ENCODE data around the gene CROCC2.
A peak's percentile ranks its signal among the peaks of the same experiment; 100 is the strongest.

Gene CROCC2

DNA sequence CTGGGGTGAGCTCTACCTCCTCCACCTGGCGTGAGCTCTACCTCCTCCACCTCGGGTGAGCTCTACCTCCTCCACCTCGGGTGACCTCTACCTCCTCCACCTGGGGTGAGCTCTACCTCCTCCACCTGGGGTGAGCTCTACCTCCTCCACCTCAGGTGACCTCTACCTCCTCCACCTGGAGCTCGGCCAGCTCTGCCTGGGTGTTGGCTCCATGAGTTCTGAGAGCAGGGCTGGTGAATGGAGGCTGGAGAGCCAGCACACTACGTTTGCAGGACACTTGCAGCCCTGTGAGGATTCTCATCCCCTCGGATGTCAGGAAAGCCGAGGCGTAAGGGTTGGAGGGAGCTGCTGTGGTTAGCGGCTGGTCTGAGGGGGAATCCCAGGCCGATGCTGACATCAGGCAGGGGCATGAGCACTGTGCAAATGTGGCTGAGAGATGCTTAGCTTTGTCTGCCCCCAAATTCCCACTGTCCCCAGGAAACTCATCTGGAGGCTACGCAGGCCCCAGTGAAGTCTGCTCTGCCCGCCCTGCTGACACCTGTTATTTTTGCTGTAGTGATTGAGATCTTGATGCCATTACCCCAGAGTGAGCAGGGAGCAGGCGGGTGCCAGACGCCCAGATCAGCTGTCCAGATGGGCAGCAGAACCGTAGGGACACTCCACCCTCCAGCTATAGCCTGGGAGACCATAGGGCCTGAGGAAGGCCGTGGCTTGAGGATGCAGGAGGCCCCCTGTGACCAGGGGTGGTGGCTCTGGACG, 3.3 kb downstream of the CROCC2 start:
- no peak overlapping the region for H3K4me3 ChIP-seq (replicated peaks in 1 of 2; ENCODE audit: low read depth in 2 of 2, low read length in 2 of 2)
- TF ChIP-seq, protein P1, sequence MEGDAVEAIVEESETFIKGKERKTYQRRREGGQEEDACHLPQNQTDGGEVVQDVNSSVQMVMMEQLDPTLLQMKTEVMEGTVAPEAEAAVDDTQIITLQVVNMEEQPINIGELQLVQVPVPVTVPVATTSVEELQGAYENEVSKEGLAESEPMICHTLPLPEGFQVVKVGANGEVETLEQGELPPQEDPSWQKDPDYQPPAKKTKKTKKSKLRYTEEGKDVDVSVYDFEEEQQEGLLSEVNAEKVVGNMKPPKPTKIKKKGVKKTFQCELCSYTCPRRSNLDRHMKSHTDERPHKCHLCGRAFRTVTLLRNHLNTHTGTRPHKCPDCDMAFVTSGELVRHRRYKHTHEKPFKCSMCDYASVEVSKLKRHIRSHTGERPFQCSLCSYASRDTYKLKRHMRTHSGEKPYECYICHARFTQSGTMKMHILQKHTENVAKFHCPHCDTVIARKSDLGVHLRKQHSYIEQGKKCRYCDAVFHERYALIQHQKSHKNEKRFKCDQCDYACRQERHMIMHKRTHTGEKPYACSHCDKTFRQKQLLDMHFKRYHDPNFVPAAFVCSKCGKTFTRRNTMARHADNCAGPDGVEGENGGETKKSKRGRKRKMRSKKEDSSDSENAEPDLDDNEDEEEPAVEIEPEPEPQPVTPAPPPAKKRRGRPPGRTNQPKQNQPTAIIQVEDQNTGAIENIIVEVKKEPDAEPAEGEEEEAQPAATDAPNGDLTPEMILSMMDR (IDR thresholded peaks at IDR 0.05; ENCODE audit: low read depth, low read length) = no peak
- no peak for DNase-seq (ENCODE audit: low read depth in 2 of 2)

DNA sequence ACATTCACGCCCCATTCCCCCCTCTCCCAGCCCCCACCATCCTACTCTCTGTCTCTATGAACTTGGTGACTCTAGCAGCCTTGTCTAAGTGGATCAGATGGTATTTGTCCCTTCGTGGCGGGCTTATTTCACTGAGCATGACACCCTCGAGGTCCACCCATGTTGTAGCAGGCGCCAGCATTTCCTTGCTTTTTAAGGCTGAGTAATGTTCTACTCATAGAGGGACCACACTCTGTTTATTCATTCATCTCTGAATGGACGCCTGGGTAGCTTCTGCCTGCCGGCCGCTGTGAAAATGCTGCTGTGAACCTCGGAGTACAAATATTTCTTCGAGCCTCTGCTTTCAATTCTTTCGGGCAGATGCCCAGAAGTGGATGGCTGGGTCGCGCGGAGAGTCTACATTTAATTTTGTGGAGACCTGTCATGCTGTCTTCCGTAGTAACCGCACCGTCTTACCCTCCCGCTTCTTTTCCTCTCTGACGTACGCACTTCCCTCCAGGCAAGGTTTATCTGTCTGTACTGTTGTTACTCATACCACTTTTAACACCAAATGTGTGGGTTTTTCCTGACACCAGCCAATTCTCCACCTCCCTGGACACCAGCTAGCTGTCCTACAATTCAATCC, 5.6 kb downstream of the CROCC2 start:
- H3K4me3 ChIP-seq (replicated peaks in 1 of 2; ENCODE audit: low read depth in 2 of 2, low read length in 2 of 2) = no peak overlapping the region
- peak; percentile 52 to 66 for DNase-seq (ENCODE audit: low read depth in 2 of 2)
- TF ChIP-seq, protein P1 (IDR thresholded peaks at IDR 0.05; ENCODE audit: low read depth, low read length) = no peak

DNA sequence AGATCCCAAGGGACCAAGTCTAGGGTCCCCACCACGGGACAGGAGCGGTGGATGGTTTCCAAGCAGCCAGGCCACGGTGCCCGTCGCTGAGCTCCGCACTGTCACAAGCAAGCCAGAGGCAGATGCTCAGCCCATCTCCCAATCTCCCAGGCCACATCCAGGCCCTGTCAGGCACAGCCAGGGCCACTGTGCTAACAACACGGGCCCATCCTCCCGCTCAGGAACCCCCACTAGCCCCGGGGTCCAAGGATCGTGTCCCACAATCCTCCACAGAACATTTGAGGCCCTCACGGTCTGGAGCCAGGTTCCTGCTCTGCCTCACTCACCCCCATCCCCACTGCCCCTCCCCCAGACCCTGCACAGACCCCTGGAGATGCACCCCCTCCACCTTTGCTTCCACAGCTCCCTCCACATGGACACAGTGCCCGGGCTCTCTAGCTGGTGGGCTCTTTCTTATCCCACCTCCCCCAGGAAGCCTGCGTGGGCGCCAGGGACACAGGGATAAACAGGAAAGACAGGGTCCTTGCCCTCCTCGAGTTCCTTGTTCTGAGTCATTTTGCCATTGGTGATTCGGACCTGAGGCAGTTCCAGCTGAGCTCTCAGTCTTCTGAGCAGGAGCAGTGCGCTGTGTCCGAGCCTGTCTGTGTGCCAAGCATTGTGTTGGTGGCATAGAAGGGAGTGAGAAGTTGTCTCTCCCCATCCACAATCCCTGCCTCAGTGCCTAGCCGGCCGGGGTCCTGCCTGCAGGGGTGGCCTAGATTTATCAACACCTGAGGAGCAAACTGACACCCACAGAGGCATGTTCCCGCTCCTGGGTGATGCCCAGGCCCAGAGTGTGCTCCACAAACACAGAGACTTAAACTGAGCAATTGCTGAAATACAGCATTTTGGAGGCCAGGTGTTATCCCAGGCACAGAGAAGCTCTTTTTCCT, 7.0 kb downstream of the CROCC2 start:
- TF ChIP-seq, protein P1 (IDR thresholded peaks at IDR 0.05; ENCODE audit: low read depth, low read length) = no peak
- no peak overlapping the region for H3K4me3 ChIP-seq (replicated peaks in 1 of 2; ENCODE audit: low read depth in 2 of 2, low read length in 2 of 2)
- peak in 1 of 2 donors; percentile 24 for DNase-seq (ENCODE audit: low read depth in 2 of 2)

DNA sequence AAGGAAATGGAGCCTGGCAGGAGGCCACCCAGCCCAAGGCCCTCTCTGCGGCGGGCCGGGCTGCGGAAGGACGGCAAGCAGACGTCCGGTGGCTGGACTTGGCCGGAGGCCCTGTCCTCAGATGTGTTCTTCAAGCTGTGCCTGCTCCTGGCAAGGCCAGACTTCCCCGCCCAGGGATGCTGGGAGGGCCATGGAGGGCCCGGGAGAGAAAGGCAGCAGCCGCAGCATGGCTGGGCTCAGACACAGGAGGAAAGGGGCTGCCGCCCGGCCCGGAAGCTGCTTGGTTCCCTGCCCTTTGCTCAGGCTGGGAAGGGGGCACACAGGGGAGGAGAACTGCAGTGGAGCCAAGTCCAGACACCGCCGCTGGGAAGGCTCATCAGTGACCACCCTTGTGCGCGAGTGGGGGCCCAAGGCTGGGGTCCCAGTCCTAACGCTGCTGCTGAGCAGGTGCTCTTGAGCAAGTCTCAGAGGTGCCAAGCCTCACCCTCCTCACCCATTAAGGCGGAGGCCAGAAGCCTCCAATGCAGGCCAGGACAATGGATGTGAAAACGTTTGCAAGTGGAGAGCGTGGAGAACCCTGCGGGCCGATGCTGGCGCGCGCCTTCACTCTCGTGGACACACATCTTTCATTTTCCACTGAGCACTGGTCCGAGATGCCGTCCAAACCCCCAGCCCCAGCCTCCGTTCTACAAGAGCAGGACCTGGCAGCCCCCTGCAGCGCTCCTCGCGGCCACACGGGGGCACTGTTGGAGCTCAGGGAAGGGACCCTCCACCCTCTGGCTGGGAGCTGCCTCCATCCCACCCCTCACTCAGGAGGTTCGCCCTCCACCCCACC, 7.9 kb downstream of the CROCC2 start:
- no peak overlapping the region for H3K4me3 ChIP-seq (replicated peaks in 1 of 2; ENCODE audit: low read depth in 2 of 2, low read length in 2 of 2)
- TF ChIP-seq, protein P1 (IDR thresholded peaks at IDR 0.05; ENCODE audit: low read depth, low read length) = peak; percentile 94
- peak; percentile 72 to 90 for DNase-seq (ENCODE audit: low read depth in 2 of 2)

DNA sequence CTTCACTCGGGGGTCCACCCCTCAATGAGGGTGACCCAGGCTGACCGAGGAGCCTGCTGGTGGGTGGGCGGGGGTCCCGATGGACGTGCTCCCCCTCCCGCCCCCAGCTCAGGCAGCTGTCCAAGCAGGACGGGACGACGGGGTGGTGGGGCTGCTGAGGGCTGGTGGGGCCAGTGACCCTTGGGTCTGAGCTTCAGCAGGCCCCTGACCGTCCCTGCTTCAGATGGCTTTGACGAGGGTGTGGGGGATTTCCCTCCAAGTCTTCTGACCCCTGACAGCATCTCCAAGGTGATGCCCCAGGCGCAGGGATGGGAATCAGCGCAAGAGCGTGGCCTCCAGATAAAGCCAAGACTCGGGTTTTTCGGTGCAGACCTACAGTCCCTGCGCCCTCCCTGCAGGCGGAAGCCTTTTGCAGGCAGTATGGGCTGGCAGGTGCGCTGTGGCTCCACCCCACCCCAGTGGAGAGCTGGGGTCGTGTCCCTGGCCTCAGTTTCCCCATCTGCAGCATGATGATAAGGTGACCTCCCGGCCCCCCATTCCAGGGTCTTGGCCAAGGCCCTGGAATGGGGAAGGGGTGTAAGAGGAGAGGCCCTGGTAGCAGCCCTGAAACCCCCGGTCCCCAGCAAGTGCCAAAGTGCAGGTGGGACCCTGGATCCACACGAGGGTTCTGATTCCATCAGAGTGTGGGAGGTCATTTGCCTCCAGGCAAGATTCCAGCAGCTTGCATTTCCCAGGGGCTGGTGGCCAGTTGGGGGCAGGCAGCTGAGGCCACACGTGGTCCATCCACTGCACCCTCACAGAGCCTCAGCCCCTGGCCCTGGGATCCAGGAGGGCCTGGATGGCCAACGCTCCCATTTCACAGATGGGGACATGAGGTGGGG, 8.7 kb downstream of the CROCC2 start:
- no peak for DNase-seq (ENCODE audit: low read depth in 2 of 2)

More for the DNA sequence above, 8.7 kb downstream of the CROCC2 start:
- H3K4me3 ChIP-seq (replicated peaks in 1 of 2; ENCODE audit: low read depth in 2 of 2, low read length in 2 of 2) = no peak overlapping the region
- TF ChIP-seq, protein P1 (IDR thresholded peaks at IDR 0.05; ENCODE audit: low read depth, low read length) = no peak

All from cardiac fibroblast (primary cell).